Dendritic cell treated with granulocyte-macrophage colony-stimulating factor and Interleukin-4, amounts not matched to agents 40 ng/mL and 50 ng/mL, for 4 days (primary cell): ENCODE results near the gene CFLAR.
A peak's percentile ranks its signal among the peaks of the same experiment; 100 is the strongest.
"Not testable (repeated sequence)": the region's sequence is repeated elsewhere in the genome, so short reads cannot be mapped to it uniquely, and the experiment has no call there.

Source experiments
- H3K27ac Mint-ChIP-seq: one replicate; pipeline ENCODE4 v1.8.0; 2022; ENCODE audit warnings: mild to moderate bottlenecking, mixed read lengths
- H3K27me3 Mint-ChIP-seq: one replicate; pipeline ENCODE4 v1.8.0; 2022; ENCODE audit warnings: mild to moderate bottlenecking, mixed read lengths
- H3K36me3 Mint-ChIP-seq: one replicate; pipeline ENCODE4 v1.8.0; 2022; ENCODE audit warnings: low read depth, mixed read lengths
- H3K4me1 Mint-ChIP-seq: one replicate; pipeline ENCODE4 v1.8.0; 2022; ENCODE audit warnings: low read depth, mixed read lengths
- H3K4me3 Mint-ChIP-seq: one replicate; pipeline ENCODE4 v1.8.0; 2022; ENCODE audit warnings: mild to moderate bottlenecking, moderate library complexity, mixed read lengths
- H3K9me3 Mint-ChIP-seq: one replicate; pipeline ENCODE4 v1.8.0; 2022; ENCODE audit warnings: mixed read lengths
- intact Hi-C: fragments of 100-400 bp; cut with micrococcal nuclease; formaldehyde crosslinking; loops from one replicate; pipeline ENCODE4 v1.15.0; 2022

CFLAR gene

GRCh38 chr2:201158111-201158929, 42.4 kb downstream of the CFLAR start:
- intact Hi-C loops, result loop anchor here (1.0 to 5.0 kb wide), 2 partner anchors 41 to 86 kb away; partner anchors contain the start of genes HYCC2 and NDUFB3
- H3K4me3 Mint-ChIP-seq, result peak overlapping the region; percentile 45
- H3K9me3 Mint-ChIP-seq, result no peaks in the 10 kb centered on the region
- H3K27me3 Mint-ChIP-seq, result no peaks in the 10 kb centered on the region
- H3K27ac Mint-ChIP-seq, result peak overlapping the region; percentile 94
- H3K36me3 Mint-ChIP-seq, result peaks cover 94% of the 10 kb centered on the region
- H3K4me1 Mint-ChIP-seq, result peaks cover 60% of the 10 kb centered on the region

GRCh38 chr2:201164166-201164565, 48.2 kb downstream of the CFLAR start:
- Mint-ChIP-seq H3K9me3 (peaks cover 12% of the 10 kb centered on the region), H3K27ac (no peak overlapping the region), H3K4me1 (peaks cover 39% of the 10 kb centered on the region), H3K36me3 (peaks cover 87% of the 10 kb centered on the region), H3K4me3 (no peak overlapping the region), H3K27me3 (no peaks in the 10 kb centered on the region)
- intact Hi-C loops, result no loop called here

- Mint-ChIP-seq H3K4me1 (peaks cover 32% of the 10 kb centered on the region), H3K4me3 (no peak overlapping the region), H3K36me3 (peaks cover 53% of the 10 kb centered on the region), H3K9me3 (peaks cover 14% of the 10 kb centered on the region), H3K27me3 (no peaks in the 10 kb centered on the region), H3K27ac (peak overlapping the region; percentile 59)
- intact Hi-C loops, result no loop called here
Observed at GRCh38 chr2:201167546-201167945, 51.6 kb downstream of the CFLAR start.

DNA sequence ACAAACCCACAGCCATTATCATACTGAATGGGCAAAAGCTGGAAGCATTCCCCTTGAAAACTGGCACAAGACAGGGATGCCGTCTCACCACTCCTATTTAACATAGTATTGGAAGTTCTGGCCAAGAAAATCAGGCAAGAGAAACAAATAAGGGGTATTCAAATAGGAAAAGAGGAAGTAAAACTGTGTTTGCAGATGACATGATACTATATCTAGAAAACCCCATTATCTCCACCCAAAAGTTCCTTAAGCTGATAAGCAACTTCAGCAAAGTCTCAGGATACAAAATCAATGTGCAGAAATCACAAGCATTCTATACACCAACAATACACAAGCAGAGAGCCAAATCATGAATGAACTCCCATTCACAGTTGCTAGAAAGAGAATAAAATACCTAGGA, 52.5 kb downstream of the CFLAR start:
- H3K27ac Mint-ChIP-seq, result peak overlapping the region; percentile 59
- H3K27me3 Mint-ChIP-seq, intact Hi-C loops, H3K4me3 Mint-ChIP-seq: not testable (repeated sequence)
- H3K4me1 Mint-ChIP-seq, result peaks cover 30% of the 10 kb centered on the region
- H3K9me3 Mint-ChIP-seq, result peaks cover 14% of the 10 kb centered on the region
- peaks cover 44% of the 10 kb centered on the region for H3K36me3 Mint-ChIP-seq

GRCh38 chr2:201171259-201171814, 55.4 kb downstream of the CFLAR start:
- intact Hi-C loops, result loop anchor here (10.0 kb wide), 1 partner anchor 207 kb away; the partner anchor contains the start of gene ORC2
- no peak overlapping the region for H3K4me3 Mint-ChIP-seq
- H3K36me3 Mint-ChIP-seq, result peaks cover 15% of the 10 kb centered on the region
- no peaks in the 10 kb centered on the region for H3K27me3 Mint-ChIP-seq
- H3K4me1 Mint-ChIP-seq, result peaks cover 30% of the 10 kb centered on the region
- H3K27ac Mint-ChIP-seq, result no peak overlapping the region
- H3K9me3 Mint-ChIP-seq, result peaks cover 14% of the 10 kb centered on the region

- Mint-ChIP-seq H3K4me3 (no peak overlapping the region), H3K9me3 (peaks cover 7% of the 10 kb centered on the region), H3K27ac (no peak overlapping the region), H3K36me3 (peaks cover 6% of the 10 kb centered on the region), H3K27me3 (no peaks in the 10 kb centered on the region), H3K4me1 (peaks cover 25% of the 10 kb centered on the region)
- intact Hi-C loops, result loop anchor here (10.0 kb wide), 1 partner anchor 207 kb away; the partner anchor contains the start of gene ORC2
Observed at GRCh38 chr2:201172279-201172678, 56.3 kb downstream of the CFLAR start.

DNA sequence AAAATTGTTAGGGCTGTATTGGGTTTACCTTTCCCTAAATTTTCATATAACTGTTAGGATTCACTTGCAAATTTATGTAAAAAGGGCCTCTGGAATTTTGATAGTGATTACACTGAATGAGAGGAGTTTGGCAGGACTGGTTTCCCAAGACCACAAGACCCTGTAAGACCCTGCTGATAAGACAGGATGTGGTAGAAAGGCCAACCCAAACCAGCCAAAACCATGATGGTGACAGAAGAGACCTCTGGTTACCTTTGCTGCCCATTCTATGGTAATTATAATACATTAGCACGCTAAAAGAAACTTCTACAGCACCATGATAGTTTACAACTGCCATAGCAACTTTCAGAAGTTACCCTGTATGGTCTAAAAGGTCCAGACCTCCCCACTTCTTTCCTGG, 58.7 kb downstream of the CFLAR start:
- Mint-ChIP-seq H3K36me3 (no peaks in the 10 kb centered on the region), H3K4me3 (no peak overlapping the region), H3K27ac (no peak overlapping the region), H3K4me1 (peaks cover 9% of the 10 kb centered on the region), H3K9me3 (no peaks in the 10 kb centered on the region), H3K27me3 (no peaks in the 10 kb centered on the region)
- intact Hi-C loops, result loop anchor here (5.0 to 10.0 kb wide), 3 partner anchors 57 to 210 kb away; partner anchors contain the start of genes CFLAR, HYCC2, NDUFB3 and ORC2

GRCh38 chr2:201176081-201176481, 60.1 kb downstream of the CFLAR start:
- Mint-ChIP-seq H3K4me1 (peaks cover 17% of the 10 kb centered on the region), H3K36me3 (no peaks in the 10 kb centered on the region), H3K27me3 (no peaks in the 10 kb centered on the region), H3K4me3 (no peak overlapping the region), H3K27ac (no peak overlapping the region), H3K9me3 (no peaks in the 10 kb centered on the region)
- intact Hi-C loops, result loop anchor here (5.0 to 10.0 kb wide), 3 partner anchors 59 to 211 kb away; partner anchors contain the start of genes CFLAR, HYCC2, NDUFB3 and ORC2

GRCh38 chr2:201180010-201180409, 64.0 kb downstream of the CFLAR start:
- Mint-ChIP-seq H3K4me1 (peaks cover 24% of the 10 kb centered on the region), H3K27me3 (no peaks in the 10 kb centered on the region), H3K27ac (peak overlapping the region; percentile 80), H3K36me3 (peaks cover 8% of the 10 kb centered on the region), H3K4me3 (no peak overlapping the region), H3K9me3 (no peaks in the 10 kb centered on the region)
- intact Hi-C loops, result loop anchor here (5.0 kb wide), 1 partner anchor 468 kb away; no protein-coding TSS in a partner anchor

GRCh38 chr2:201182650-201183364, 66.8 kb downstream of the CFLAR start, which contains the start of gene CASP10:
TSS of gene CASP10 (plus strand) at chr2:201183141. CDS start at chr2:201185778, 2,637 bp downstream.
- Mint-ChIP-seq H3K4me3 (peak within 1 kb of the TSS; percentile 90), H3K36me3 (peaks cover 36% of the 10 kb centered on the region), H3K27ac (peak within 1 kb of the TSS; percentile 93), H3K27me3 (no peaks in the 10 kb centered on the region), H3K4me1 (peaks cover 40% of the 10 kb centered on the region), H3K9me3 (no peaks in the 10 kb centered on the region)
- intact Hi-C loops, result loop anchor here (1.0 to 5.0 kb wide), 2 partner anchors 49 to 471 kb away; no protein-coding TSS in a partner anchor

DNA sequence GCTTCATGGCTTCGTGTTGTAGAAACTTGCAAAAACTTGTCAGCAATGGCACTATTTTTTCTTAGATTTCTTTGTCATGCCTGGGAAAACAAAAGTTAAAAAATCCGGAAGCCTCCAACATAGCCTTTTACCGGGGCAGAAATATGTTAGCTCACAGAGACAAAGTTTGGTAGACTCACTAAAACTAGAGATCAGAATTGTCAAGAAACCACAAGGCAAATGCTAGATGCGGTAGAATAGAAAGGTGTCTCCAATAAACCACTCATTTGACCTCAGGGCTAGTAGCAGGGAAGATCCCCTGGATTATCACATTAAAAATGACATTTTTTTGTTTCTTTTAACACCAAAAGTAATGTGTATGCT, 67.4 kb downstream of the CFLAR start:
- H3K27me3 Mint-ChIP-seq, result no peaks in the 10 kb centered on the region
- peaks cover 42% of the 10 kb centered on the region for H3K4me1 Mint-ChIP-seq
- peak overlapping the region; percentile 93 for H3K27ac Mint-ChIP-seq
- intact Hi-C loops, result loop anchor here (5.0 kb wide), 1 partner anchor 471 kb away; no protein-coding TSS in a partner anchor
- peaks cover 41% of the 10 kb centered on the region for H3K36me3 Mint-ChIP-seq
- H3K4me3 Mint-ChIP-seq, result peak overlapping the region; percentile 90
- H3K9me3 Mint-ChIP-seq, result no peaks in the 10 kb centered on the region

DNA sequence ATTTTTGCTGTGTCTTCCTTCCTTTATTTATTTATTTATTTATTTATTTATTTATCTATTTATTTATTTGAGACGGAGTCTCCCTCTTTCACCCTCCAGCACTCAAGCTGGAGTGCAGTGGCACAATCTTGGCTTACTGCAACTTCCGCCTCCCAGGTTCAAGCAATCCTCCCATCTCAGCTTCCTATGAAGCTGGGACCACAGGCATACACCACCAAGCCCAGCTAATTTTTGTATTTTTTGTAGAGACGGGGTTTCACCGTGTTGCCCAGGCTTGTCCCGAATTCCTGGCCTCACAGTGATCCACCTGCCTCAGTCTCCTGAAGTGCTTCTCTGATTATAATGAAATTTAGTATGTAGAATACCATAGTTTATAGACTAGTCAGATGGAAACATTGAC, 67.9 kb downstream of the CFLAR start:
- intact Hi-C loops, result loop anchor here (5.0 kb wide), 1 partner anchor 472 kb away; no protein-coding TSS in a partner anchor
- Mint-ChIP-seq H3K4me1 (peaks cover 42% of the 10 kb centered on the region), H3K27ac (peak overlapping the region; percentile 93), H3K36me3 (peaks cover 46% of the 10 kb centered on the region), H3K4me3 (peak overlapping the region; percentile 90)
- H3K9me3 Mint-ChIP-seq, H3K27me3 Mint-ChIP-seq: not testable (repeated sequence)

DNA sequence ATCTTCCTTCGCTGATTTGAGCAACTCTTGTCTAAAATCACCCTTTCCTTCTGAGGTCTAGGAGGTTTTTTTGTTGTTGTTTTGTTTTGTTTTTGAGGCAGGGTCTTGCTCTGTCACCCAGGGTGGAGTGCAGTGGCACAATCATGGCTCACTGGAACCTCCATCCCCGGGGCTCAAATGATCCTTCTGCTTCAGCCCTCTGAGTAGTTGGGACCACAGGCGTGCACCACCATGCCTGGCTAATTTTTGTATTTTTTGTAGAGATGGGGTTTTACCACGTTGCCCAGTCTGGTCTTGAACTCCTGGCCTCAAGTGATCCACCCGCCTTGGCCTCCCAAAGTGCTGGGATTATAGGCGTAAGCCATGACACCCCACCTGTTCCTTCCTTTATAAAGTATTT, 68.3 kb downstream of the CFLAR start:
- H3K9me3 Mint-ChIP-seq, H3K27me3 Mint-ChIP-seq: not testable (repeated sequence)
- intact Hi-C loops, result loop anchor here (5.0 kb wide), 1 partner anchor 472 kb away; no protein-coding TSS in a partner anchor
- Mint-ChIP-seq H3K36me3 (peaks cover 50% of the 10 kb centered on the region), H3K27ac (peak overlapping the region; percentile 93), H3K4me1 (peaks cover 42% of the 10 kb centered on the region), H3K4me3 (peak overlapping the region; percentile 90)
